Hematopoietic multipotent progenitor cell treated with erythropoietin and hydrocortisone succinate and interleukin-3 and kit ligand, for 17 days (in vitro differentiated cells): ENCODE results near the gene TAS2R43.
"Not testable (repeated sequence)": the region's sequence is repeated elsewhere in the genome, so short reads cannot be mapped to it uniquely, and the experiment has no call there.

Experiments used
- DNase-seq: peaks from one replicate; pipeline ENCODE4 v3.0.0-alpha.2; 2015; ENCODE audit warnings: low spot score

The TAS2R43 gene

GRCh38 chr12:11059784-11060183, 32.3 kb downstream of the TAS2R43 start:
- DNase-seq: no peak

DNA sequence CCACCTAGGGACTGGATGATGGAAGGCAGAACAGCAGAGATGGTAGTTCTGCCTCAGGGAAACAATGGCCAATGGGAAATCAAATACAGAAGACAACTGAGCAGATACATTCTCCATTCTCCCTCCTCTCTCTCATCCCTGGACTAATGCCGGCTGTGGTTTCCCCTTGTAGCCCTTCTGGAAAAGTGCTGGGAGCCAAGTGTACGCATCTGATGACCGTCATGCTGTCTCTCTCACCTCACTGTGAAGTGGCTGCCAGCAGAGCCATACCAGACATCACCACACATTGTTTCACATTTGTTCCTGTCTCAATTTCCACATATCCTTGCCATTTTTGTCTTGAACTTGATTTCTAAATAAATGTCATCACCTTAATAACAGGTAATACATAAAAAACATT, 33.1 kb downstream of the TAS2R43 start:
- no peak for DNase-seq

DNA sequence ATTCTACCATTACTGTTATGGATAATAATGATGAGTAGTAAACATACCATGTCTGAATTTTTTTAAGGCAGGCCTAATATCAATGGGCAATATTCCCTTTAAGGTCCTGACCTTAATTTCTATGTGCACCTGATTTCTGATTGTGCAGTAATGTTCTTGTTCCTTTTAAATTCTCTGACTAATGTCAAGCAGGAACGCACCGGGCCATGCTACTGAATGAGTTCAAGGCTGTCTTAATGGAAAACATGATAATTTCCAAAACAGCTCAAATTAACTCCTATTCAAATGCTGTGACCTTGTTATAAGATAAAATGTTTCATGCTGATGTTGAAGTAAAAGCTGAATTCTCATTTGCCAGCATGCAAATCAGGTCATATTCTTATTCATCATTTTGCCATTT, 36.8 kb downstream of the TAS2R43 start:
- DNase-seq: no peak

GRCh38 chr12:11049806-11050531, 42.1 kb downstream of the TAS2R43 start:
- DNase-seq: not testable (repeated sequence)

GRCh38 chr12:11041366-11041765, 50.7 kb downstream of the TAS2R43 start:
- not testable (repeated sequence) for DNase-seq
